Uterus (tissue), 4 donors: ENCODE measurements around the gene OPRL1. TPM values are rescaled to one million over a fixed set of nuclear protein-coding genes. Genes with fewer than 3 reads are reported as not detected.

ENCODE experiments used
- DNase-seq, 2 donors: peaks; one replicate each; pipeline ENCODE4 v3.0.0-alpha.2; 2019 to 2020
- H3K27ac ChIP-seq, 2 donors: fragments of 200-600 bp; sonication (generic); 1 replicate in 1 of 2; 2 replicates in 1 of 2; pipeline ENCODE4 v1.5.1; 2016 to 2018
- H3K27me3 ChIP-seq, 2 donors: fragments of 200-600 bp; sonication (generic); one replicate each; pipeline ENCODE4 v1.5.1; 2018 to 2019; ENCODE audit warnings: control low read depth in 1 of 2
- H3K36me3 ChIP-seq, 2 donors: fragments of 200-600 bp; sonication (generic); one replicate each; pipeline ENCODE4 v1.5.1; 2019; ENCODE audit warnings: control low read depth in 1 of 2
- H3K4me1 ChIP-seq, 2 donors: fragments of 200-600 bp; sonication (generic); one replicate each; pipeline ENCODE4 v1.5.1; 2018 to 2019; ENCODE audit warnings: control low read depth in 1 of 2
- H3K4me3 ChIP-seq, 2 donors: fragments of 200-600 bp; sonication (generic); 1 replicate in 1 of 2; 2 replicates in 1 of 2; pipeline ENCODE4 v1.5.1; 2018 to 2019; ENCODE audit warnings: mild to moderate bottlenecking in 1 of 2
- H3K9me3 ChIP-seq, 2 donors: fragments of 200-600 bp; sonication (generic); one replicate each; pipeline ENCODE4 v1.5.1; 2019; ENCODE audit warnings: control low read depth in 1 of 2
- CTCF ChIP-seq, 4 experiments: fragments of 200-600 bp in 2 of 4; fragments of 450-650 bp in 2 of 4; sonication (generic) in 2 of 4; IDR thresholded peaks; one replicate each; pipeline ENCODE4 v1.5.1; 2016 to 2019; ENCODE audit warnings: antibody characterized with exemption in 4 of 4, mild to moderate bottlenecking in 2 of 4, moderate library complexity in 1 of 4
- POLR2A ChIP-seq, 2 donors: fragments of 450-650 bp; IDR thresholded peaks; one replicate each; pipeline ENCODE4 v1.6.1; 2016; ENCODE audit warnings: antibody characterized with exemption in 2 of 2, mild to moderate bottlenecking in 1 of 2, moderate library complexity in 1 of 2
- intact Hi-C: fragments of 100-400 bp; cut with DNase I; formaldehyde crosslinking; loops from one replicate; pipeline ENCODE4 v1.15.1; 2023; ENCODE audit warnings: low total_unique reads
- total RNA-seq, 4 donors: library from RNA; depleted of rRNA in 3 of 4; stranded (reverse); fragments of >200 nt in 3 of 4; gene quantifications; one replicate each; pipeline versions ENCODE4 v1.1.0 to v1.2.4, GENCODE V29; 2014 to 2023
- donor health status: DM: yes; HTN: yes; CAD: no.

OPRL1 gene
- total RNA-seq, result 1 to 10 TPM in 1 of 4 donors, under 1 TPM in 2, not detected in 1; 0.51 to 1.9 (median 0.64) TPM

GRCh38 chr20:64080013-64080812 lies at the start of gene OPRL1:
Gene OPRL1, plus strand, starts transcription at chr20:64080082. Its CDS starts 12,639 bp downstream, at chr20:64092721.
- no peaks in the 10 kb centered on the region for H3K9me3 ChIP-seq

GRCh38 chr20:64030371-64031134 lies 49.3 kb upstream of the OPRL1 start:
- Histone ChIP-seq H3K9me3 (no peaks in the 10 kb centered on the region), H3K27ac (no peak overlapping the region), H3K27me3 (no peaks in the 10 kb centered on the region), H3K4me3 (no peak overlapping the region), H3K4me1 (no peaks in the 10 kb centered on the region), H3K36me3 (no peaks in the 10 kb centered on the region)
- no peak for DNase-seq
- intact Hi-C loops, result no loop called here
- TF ChIP-seq POLR2A (IDR thresholded peaks at IDR 0.05), result no peak
- TF ChIP-seq CTCF (IDR thresholded peaks at IDR 0.05), result no peak

More at GRCh38 chr20:64080013-64080812, at the start of gene OPRL1:
- intact Hi-C loops, result no loop called here
- TF ChIP-seq CTCF (IDR thresholded peaks at IDR 0.05) (no peak), POLR2A (IDR thresholded peaks at IDR 0.05) (no peak)
- Histone ChIP-seq H3K27ac (peak within 1 kb of the TSS; percentile 70), H3K27me3 (peaks cover 0 to 24% of the 10 kb centered on the region in 2 donors), H3K4me1 (peaks cover 5 to 16% of the 10 kb centered on the region in 2 donors), H3K4me3 (peak within 1 kb of the TSS; percentile 45 to 50), H3K36me3 (no peaks in the 10 kb centered on the region)
- no peak for DNase-seq

GRCh38 chr20:64031822-64032314 lies 48.0 kb upstream of the OPRL1 start:
- H3K4me3 ChIP-seq, result no peak overlapping the region
- intact Hi-C loops, result no loop called here
- H3K27me3 ChIP-seq, result no peaks in the 10 kb centered on the region
- H3K4me1 ChIP-seq, result no peaks in the 10 kb centered on the region
- no peaks in the 10 kb centered on the region for H3K9me3 ChIP-seq
- no peaks in the 10 kb centered on the region for H3K36me3 ChIP-seq
- no peak overlapping the region for H3K27ac ChIP-seq
- TF ChIP-seq CTCF (IDR thresholded peaks at IDR 0.05) (no peak), POLR2A (IDR thresholded peaks at IDR 0.05) (no peak)
- no peak for DNase-seq

- TF ChIP-seq CTCF (IDR thresholded peaks at IDR 0.05) (no peak), POLR2A (IDR thresholded peaks at IDR 0.05) (no peak)
- intact Hi-C loops, result no loop called here
Observed at GRCh38 chr20:64032706-64033624, 46.9 kb upstream of the OPRL1 start.

More at GRCh38 chr20:64032706-64033624, 46.9 kb upstream of the OPRL1 start:
- no peaks in the 10 kb centered on the region for H3K36me3 ChIP-seq
- no peak overlapping the region for H3K27ac ChIP-seq
- H3K4me1 ChIP-seq, result peaks cover 0 to 3% of the 10 kb centered on the region in 2 donors
- DNase-seq, result no peak
- no peak overlapping the region for H3K4me3 ChIP-seq
- H3K27me3 ChIP-seq, result peaks cover 0 to 10% of the 10 kb centered on the region in 2 donors
- no peaks in the 10 kb centered on the region for H3K9me3 ChIP-seq
